CD4-positive, alpha-beta memory T cell (primary cell): Measurements from ENCODE around the gene TTC28. TPM values are rescaled to one million over a fixed set of nuclear protein-coding genes. Genes with fewer than 3 reads are reported as not detected.
A peak's percentile ranks its signal among the peaks of the same experiment; 100 is the strongest.

Experiments
- CTCF ChIA-PET: fragments of 350-600 bp; sonication (Branson Sonifier 250); formaldehyde crosslinking; loops from one replicate; lab custom pipeline; 2021; ENCODE audit warnings: inconsistent platforms; ENCODE audit not compliant: partially characterized antibody; lab: Charles Lee
- POLR2A ChIA-PET: fragments of 350-600 bp; sonication (Branson Sonifier 250); formaldehyde crosslinking; loops from one replicate; lab custom pipeline; 2021; ENCODE audit not compliant: partially characterized antibody; lab: Charles Lee
- DNase-seq, 5 donors: peaks; one replicate each; pipeline versions ENCODE4 v3.0.0 to v3.0.0-alpha.2; 2020 to 2022; ENCODE audit warnings: mixed read lengths in 1 of 5
- H3K27ac ChIP-seq: one replicate; pipeline ENCODE4 v1.7.0; 2013; ENCODE audit warnings: low read depth, low read length
- H3K27me3 ChIP-seq: 2 replicates; pipeline ENCODE4 v1.7.0; 2013; ENCODE audit warnings: mild to moderate bottlenecking, low read length, moderate library complexity; ENCODE audit not compliant: insufficient read depth
- H3K36me3 ChIP-seq: 2 replicates; pipeline ENCODE4 v1.7.0; 2013; ENCODE audit warnings: mild to moderate bottlenecking, low read length, moderate library complexity; ENCODE audit not compliant: insufficient read depth
- H3K4me1 ChIP-seq: 2 replicates; pipeline ENCODE4 v1.7.0; 2013; ENCODE audit warnings: mild to moderate bottlenecking, low read length, moderate library complexity; ENCODE audit not compliant: insufficient read depth
- H3K4me3 ChIP-seq, 2 donors: one replicate each; pipeline ENCODE4 v1.7.0; 2013; ENCODE audit warnings: low read length in 2 of 2, mild to moderate bottlenecking in 1 of 2
- H3K9me3 ChIP-seq, 2 donors: one replicate each; pipeline ENCODE4 v1.7.0; 2013; ENCODE audit warnings: low read length in 2 of 2, control low read depth in 1 of 2; ENCODE audit not compliant: control insufficient read depth in 1 of 2
- H3K27ac Mint-ChIP-seq, 7 donors: one replicate each; pipeline ENCODE4 v1.8.0; 2020 to 2021; ENCODE audit warnings: mixed read lengths in 7 of 7, mild to moderate bottlenecking in 6 of 7, inconsistent platforms in 3 of 7, moderate library complexity in 3 of 7
- H3K27me3 Mint-ChIP-seq, 2 donors: one replicate each; pipeline ENCODE4 v1.8.0; 2020 to 2021; ENCODE audit warnings: mixed read lengths in 2 of 2
- H3K36me3 Mint-ChIP-seq, 2 donors: one replicate each; pipeline ENCODE4 v1.8.0; 2020 to 2021; ENCODE audit warnings: mixed read lengths in 2 of 2, inconsistent platforms in 1 of 2, mild to moderate bottlenecking in 1 of 2
- H3K4me1 Mint-ChIP-seq, 4 donors: one replicate each; pipeline ENCODE4 v1.8.0; 2020 to 2021; ENCODE audit warnings: mixed read lengths in 4 of 4, mild to moderate bottlenecking in 1 of 4
- H3K4me3 Mint-ChIP-seq, 8 donors: one replicate each; pipeline ENCODE4 v1.8.0; 2020 to 2021; ENCODE audit warnings: mixed read lengths in 8 of 8, mild to moderate bottlenecking in 7 of 8, moderate library complexity in 6 of 8, inconsistent platforms in 3 of 8
- H3K9me3 Mint-ChIP-seq, 8 donors: one replicate each; pipeline ENCODE4 v1.8.0; 2020 to 2021; ENCODE audit warnings: mixed read lengths in 8 of 8, mild to moderate bottlenecking in 5 of 8, inconsistent platforms in 3 of 8, moderate library complexity in 1 of 8
- intact Hi-C: fragments of 100-400 bp; cut with micrococcal nuclease; formaldehyde crosslinking; loops from one replicate; pipeline ENCODE4 v1.15.1; 2023
- polyA plus RNA-seq, 2 donors: library from polyadenylated mRNA; unstranded; fragments of 300-500 nt; fragmentation: Illumina TruSeq; gene quantifications; one replicate each; pipeline ENCODE4 v1.2.3, GENCODE V29; 2021
- total RNA-seq, 2 experiments: library from RNA; stranded (reverse); gene quantifications; one replicate each; pipeline ENCODE4 v1.2.3, GENCODE V29; 2021

Gene TTC28
- total and polyA plus RNA-seq, 4 experiments from 2014 or later = 0.50 to 1.7 (median 1.6) TPM; not detected in 1

DNA sequence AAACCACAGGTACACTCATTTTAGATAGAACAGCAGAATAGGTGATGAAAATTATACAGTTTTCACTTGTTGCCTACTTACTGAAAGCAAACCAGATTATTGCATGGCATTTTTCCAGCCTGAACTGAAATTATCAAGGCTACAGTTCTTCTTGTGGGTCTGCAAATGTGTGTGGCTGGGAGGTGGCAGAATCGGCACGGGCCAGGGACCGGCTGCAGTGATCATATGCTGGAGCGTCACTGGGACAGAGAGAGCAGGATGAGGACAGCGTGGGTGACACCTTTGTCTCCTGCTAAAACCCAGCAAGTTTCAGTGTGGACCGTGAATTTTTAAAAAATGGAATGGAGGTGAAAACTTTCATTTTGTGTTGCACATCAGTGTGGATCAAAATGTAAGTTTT lies 701.3 kb downstream of the TTC28 start:
- CTCF ChIA-PET = no interaction called here
- Histone ChIP-seq H3K9me3 (no peaks in the 10 kb centered on the region), H3K36me3 (no peaks in the 10 kb centered on the region), H3K27ac (no peak overlapping the region), H3K4me1 (no peaks in the 10 kb centered on the region), H3K27me3 (no peaks in the 10 kb centered on the region), H3K4me3 (no peak overlapping the region)
- H3K9me3 Mint-ChIP-seq = no peaks in the 10 kb centered on the region
- intact Hi-C loops = no loop called here
- H3K36me3 Mint-ChIP-seq = peaks cover 2 to 6% of the 10 kb centered on the region in 2 donors
- H3K27ac Mint-ChIP-seq = no peak overlapping the region
- no peaks in the 10 kb centered on the region for H3K4me1 Mint-ChIP-seq
- no peaks in the 10 kb centered on the region for H3K27me3 Mint-ChIP-seq
- POLR2A ChIA-PET = no interaction called here
- H3K4me3 Mint-ChIP-seq = no peak overlapping the region
- DNase-seq = no peak

- H3K4me3 Mint-ChIP-seq = no peak overlapping the region
- H3K27me3 Mint-ChIP-seq = no peaks in the 10 kb centered on the region
- no peak overlapping the region for H3K27ac Mint-ChIP-seq
- Histone ChIP-seq H3K4me3 (no peak overlapping the region), H3K27me3 (no peaks in the 10 kb centered on the region), H3K27ac (no peak overlapping the region), H3K36me3 (no peaks in the 10 kb centered on the region), H3K9me3 (no peaks in the 10 kb centered on the region), H3K4me1 (no peaks in the 10 kb centered on the region)
- no peak for DNase-seq
- H3K36me3 Mint-ChIP-seq = peaks cover 3 to 15% of the 10 kb centered on the region in 2 donors
- POLR2A ChIA-PET = no interaction called here
- H3K9me3 Mint-ChIP-seq = no peaks in the 10 kb centered on the region
- H3K4me1 Mint-ChIP-seq = no peaks in the 10 kb centered on the region
- CTCF ChIA-PET = no interaction called here
- intact Hi-C loops = no loop called here
Observed at GRCh38 chr22:27976586-27976985, 703.1 kb downstream of the TTC28 start.

- CTCF ChIA-PET = no interaction called here
- Histone ChIP-seq H3K36me3 (no peaks in the 10 kb centered on the region), H3K4me1 (no peaks in the 10 kb centered on the region), H3K4me3 (no peak overlapping the region), H3K9me3 (no peaks in the 10 kb centered on the region), H3K27me3 (no peaks in the 10 kb centered on the region), H3K27ac (no peak overlapping the region)
- Mint-ChIP-seq H3K4me1 (no peaks in the 10 kb centered on the region), H3K27ac (peak overlapping the region in 1 of 7 donors; percentile 14), H3K27me3 (no peaks in the 10 kb centered on the region), H3K9me3 (peaks cover 0 to 3% (median 0%) of the 10 kb centered on the region in 8 donors), H3K4me3 (no peak overlapping the region), H3K36me3 (peaks cover 6 to 19% of the 10 kb centered on the region in 2 donors)
- POLR2A ChIA-PET = no interaction called here
- intact Hi-C loops = no loop called here
- no peak for DNase-seq
Observed at GRCh38 chr22:27975381-27976013, 704.1 kb downstream of the TTC28 start.

DNA sequence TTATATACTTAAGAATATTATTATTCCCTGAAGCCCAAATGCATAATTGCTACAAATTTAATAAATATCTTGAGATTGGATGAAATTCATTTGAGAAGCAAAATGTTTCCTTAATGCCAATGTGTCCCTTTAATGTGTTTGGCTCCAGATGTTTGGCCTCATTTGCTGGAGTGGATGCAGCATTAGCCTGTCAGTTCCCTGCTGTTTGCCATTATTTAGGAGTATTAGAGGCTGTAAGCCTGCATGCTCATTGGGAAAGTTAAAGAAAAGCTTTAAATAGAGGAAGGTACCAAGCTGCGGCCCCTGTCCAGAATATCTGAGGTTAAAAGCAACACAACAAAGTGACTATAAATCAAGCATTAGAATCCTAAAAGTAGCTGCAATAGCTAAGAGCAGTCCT lies 705.8 kb downstream of the TTC28 start:
- H3K36me3 Mint-ChIP-seq = peaks cover 13 to 35% of the 10 kb centered on the region in 2 donors
- no peaks in the 10 kb centered on the region for H3K27me3 Mint-ChIP-seq
- Histone ChIP-seq H3K27me3 (no peaks in the 10 kb centered on the region), H3K4me1 (no peaks in the 10 kb centered on the region), H3K36me3 (no peaks in the 10 kb centered on the region), H3K27ac (no peak overlapping the region), H3K9me3 (no peaks in the 10 kb centered on the region), H3K4me3 (no peak overlapping the region)
- H3K4me1 Mint-ChIP-seq = peaks cover 0 to 3% (median 0%) of the 10 kb centered on the region in 4 donors
- CTCF ChIA-PET = no interaction called here
- intact Hi-C loops = no loop called here
- POLR2A ChIA-PET = no interaction called here
- H3K27ac Mint-ChIP-seq = no peak overlapping the region
- no peak for DNase-seq
- H3K4me3 Mint-ChIP-seq = no peak overlapping the region
- H3K9me3 Mint-ChIP-seq = peaks cover 0 to 8% (median 4%) of the 10 kb centered on the region in 8 donors

DNA sequence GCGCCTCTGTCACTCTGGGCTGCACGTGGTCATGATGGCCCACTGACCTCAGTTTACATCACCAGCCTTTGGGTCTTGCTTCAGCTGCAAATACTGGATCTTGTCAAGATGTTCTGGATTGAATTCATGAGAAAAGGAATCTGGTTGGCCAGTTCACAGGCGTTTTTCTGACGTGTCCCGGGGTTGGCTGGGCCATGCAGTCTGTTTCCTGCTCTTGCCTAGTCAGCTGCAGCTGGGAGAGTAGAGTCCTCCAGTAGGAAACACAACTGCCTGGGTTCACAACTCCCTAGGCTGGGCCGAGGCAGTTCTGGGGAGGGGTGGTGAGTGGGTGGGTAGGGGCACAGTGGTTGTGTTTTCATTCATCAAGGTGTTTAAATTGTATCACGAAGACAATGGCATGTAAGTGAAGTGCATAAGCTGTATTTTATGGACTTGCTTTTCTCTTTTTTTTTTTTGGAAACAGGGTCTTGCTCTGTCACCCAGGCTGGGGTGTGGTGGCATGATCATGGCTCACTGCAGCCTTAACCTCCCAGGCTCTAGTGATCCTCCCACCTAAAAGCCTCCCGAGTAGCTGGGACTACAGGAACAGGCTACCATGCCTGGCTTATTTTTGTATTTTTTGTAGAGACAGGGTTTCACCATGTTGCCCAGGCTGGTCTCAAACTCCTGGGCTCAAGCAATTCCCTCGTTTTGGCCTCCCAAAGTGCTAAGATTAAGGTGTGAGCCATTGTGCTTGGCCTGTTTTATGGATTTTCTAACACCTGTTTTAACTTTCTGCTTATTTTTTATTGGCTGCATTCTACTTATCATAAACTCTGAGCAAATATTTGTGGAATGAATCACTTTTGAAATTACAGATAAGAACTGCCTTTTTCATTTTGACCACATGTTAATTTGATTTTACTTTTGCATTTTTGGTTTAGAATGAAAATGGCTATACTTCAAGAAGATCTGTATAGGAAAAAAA lies 706.6 kb downstream of the TTC28 start:
- Mint-ChIP-seq H3K4me1 (peaks cover 0 to 3% (median 0%) of the 10 kb centered on the region in 4 donors), H3K27ac (no peak overlapping the region), H3K9me3 (peaks cover 0 to 10% (median 4%) of the 10 kb centered on the region in 8 donors), H3K36me3 (peaks cover 13 to 32% of the 10 kb centered on the region in 2 donors), H3K27me3 (no peaks in the 10 kb centered on the region), H3K4me3 (no peak overlapping the region)
- H3K27ac ChIP-seq = no peak overlapping the region
- intact Hi-C loops = no loop called here
- H3K9me3 ChIP-seq = no peaks in the 10 kb centered on the region
- H3K27me3 ChIP-seq = no peaks in the 10 kb centered on the region
- no peak overlapping the region for H3K4me3 ChIP-seq
- H3K36me3 ChIP-seq = no peaks in the 10 kb centered on the region
- no peaks in the 10 kb centered on the region for H3K4me1 ChIP-seq
- POLR2A ChIA-PET = no interaction called here
- DNase-seq = no peak
- CTCF ChIA-PET = no interaction called here

- Mint-ChIP-seq H3K9me3 (peaks cover 0 to 11% (median 4%) of the 10 kb centered on the region in 8 donors), H3K27me3 (no peaks in the 10 kb centered on the region), H3K4me1 (peaks cover 0 to 3% (median 0%) of the 10 kb centered on the region in 4 donors), H3K4me3 (no peak overlapping the region), H3K36me3 (peaks cover 11 to 32% of the 10 kb centered on the region in 2 donors), H3K27ac (no peak overlapping the region)
- DNase-seq = no peak
- ChIA-PET CTCF (interaction anchor here (1.3 kb wide), 1 partner anchor 85 kb away, joined by 3 read pairs; no protein-coding TSS in a partner anchor), POLR2A (no interaction called here)
- Histone ChIP-seq H3K36me3 (no peaks in the 10 kb centered on the region), H3K27ac (no peak overlapping the region), H3K9me3 (no peaks in the 10 kb centered on the region), H3K27me3 (no peaks in the 10 kb centered on the region), H3K4me1 (no peaks in the 10 kb centered on the region), H3K4me3 (no peak overlapping the region)
- intact Hi-C loops = no loop called here
Observed at GRCh38 chr22:27971926-27972325, 707.7 kb downstream of the TTC28 start.

GRCh38 chr22:27970596-27971220 lies 708.9 kb downstream of the TTC28 start:
- CTCF ChIA-PET = interaction anchor here (0.6 to 1.3 kb wide), 3 partner anchors 26 to 84 kb away, joined by 3 to 4 read pairs (median 3); no protein-coding TSS in a partner anchor
- POLR2A ChIA-PET = no interaction called here
- H3K4me1 Mint-ChIP-seq = peaks cover 0 to 3% (median 0%) of the 10 kb centered on the region in 4 donors

More at GRCh38 chr22:27970596-27971220, 708.9 kb downstream of the TTC28 start:
- Histone ChIP-seq H3K4me3 (no peak overlapping the region), H3K27me3 (no peaks in the 10 kb centered on the region), H3K36me3 (no peaks in the 10 kb centered on the region), H3K9me3 (no peaks in the 10 kb centered on the region), H3K4me1 (no peaks in the 10 kb centered on the region), H3K27ac (no peak overlapping the region)
- Mint-ChIP-seq H3K27ac (no peak overlapping the region), H3K27me3 (no peaks in the 10 kb centered on the region), H3K36me3 (peaks cover 11 to 32% of the 10 kb centered on the region in 2 donors), H3K4me3 (no peak overlapping the region), H3K9me3 (peaks cover 0 to 11% (median 4%) of the 10 kb centered on the region in 8 donors)
- no peak for DNase-seq
- intact Hi-C loops = no loop called here
